ENCODE results near the gene ATF4. TPM values are rescaled to one million over a fixed set of nuclear protein-coding genes. Genes with fewer than 3 reads are reported as not detected.

Gene ATF4
- total RNA-seq, 2 experiments from 2014 or later = 720 to 732 TPM

DNA sequence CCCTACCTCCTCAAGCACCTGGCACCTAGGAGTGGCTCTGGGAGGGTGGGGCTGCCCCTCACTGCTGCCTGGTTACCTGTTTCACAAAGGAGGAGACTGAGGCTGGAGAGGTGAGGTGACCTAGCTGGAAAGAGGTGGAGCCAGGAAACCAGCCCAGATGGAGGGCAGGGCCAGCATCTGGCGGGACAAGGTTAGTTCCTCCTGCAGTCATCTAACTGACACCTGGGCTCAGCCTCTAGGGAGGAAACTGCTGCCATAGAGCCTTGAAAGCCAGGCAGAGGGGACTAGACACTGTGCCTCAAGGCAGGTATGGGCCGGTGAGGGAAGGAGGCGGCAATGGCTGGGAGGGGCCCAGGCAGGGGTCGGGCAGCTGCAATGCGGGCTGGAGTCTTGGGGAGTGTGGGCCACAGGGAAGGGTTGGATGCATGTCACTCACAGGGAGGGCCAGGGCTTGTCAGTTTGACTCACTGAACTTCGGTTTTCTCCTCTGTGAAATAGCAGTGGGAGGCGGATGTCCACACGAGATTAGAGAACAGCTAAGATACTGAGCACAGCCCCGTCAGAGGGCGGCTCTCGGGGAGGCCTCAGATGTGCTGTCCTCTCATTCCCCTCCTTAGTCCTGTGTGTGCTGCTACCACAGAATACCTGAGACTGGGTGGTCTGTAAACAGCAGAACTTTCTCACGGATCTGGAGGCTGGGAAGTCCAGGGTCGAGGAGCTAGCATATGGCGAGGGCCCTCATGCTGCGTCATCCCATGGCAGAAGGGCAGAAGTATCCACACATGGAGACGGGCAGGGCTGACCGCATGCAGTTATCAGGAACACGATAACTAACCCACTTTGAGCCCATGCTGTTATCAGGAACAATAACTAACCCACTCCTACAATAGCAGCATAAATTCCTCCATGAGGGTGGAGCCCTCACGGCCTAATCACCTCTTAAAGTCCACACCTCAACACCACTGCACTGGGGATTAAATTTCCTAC is 47.5 kb upstream of the ATF4 start:
- Histone ChIP-seq H3K4me3 (ENCODE audit: low read depth, low read length, poor library complexity, severe bottlenecking) (peak overlapping the region; percentile 25), H3K9me2 (ENCODE audit: insufficient read depth, low read length) (no peaks in the 10 kb centered on the region), H2AFZ (ENCODE audit: low read length) (no peak overlapping the region), H3K9me3 (ENCODE audit: low read length) (no peaks in the 10 kb centered on the region), H3K36me3 (ENCODE audit: insufficient read depth, low read length) (peaks cover 33% of the 10 kb centered on the region), H3K4me2 (ENCODE audit: low read length) (peak overlapping the region; percentile 76), H4K20me1 (ENCODE audit: insufficient read depth, low read length) (peaks cover 6% of the 10 kb centered on the region; the same call in 1 of the 2 replicates), H3K4me1 (ENCODE audit: insufficient read depth, low read length, poor library complexity, severe bottlenecking) (peaks cover 69% of the 10 kb centered on the region), H3K79me2 (ENCODE audit: insufficient read depth, low read depth, low read length) (peaks cover 23% of the 10 kb centered on the region; the same call in 1 of the 2 replicates), H3K27ac (ENCODE audit: low read depth, low read length, poor library complexity, severe bottlenecking) (peak overlapping the region; percentile 66)
- ChIA-PET POLR2A (interaction anchor here (0.5 to 1.0 kb wide), 2 partner anchors 25 to 152 kb away, joined by 3 to 4 read pairs; no protein-coding TSS in a partner anchor), CTCF (ENCODE audit: unreplicated experiment) (interaction anchor here (0.6 kb wide), 1 partner anchor 47 kb away, joined by 35 read pairs; no protein-coding TSS in a partner anchor)
- BruUV-seq (replicated peaks) = no TSS peak
- no peak for TF ChIP-seq EZH2phosphoT487 (IDR thresholded peaks at IDR 0.05; ENCODE audit: borderline replicate concordance, low read depth, low read length)
- TF ChIP-seq, protein P1, sequence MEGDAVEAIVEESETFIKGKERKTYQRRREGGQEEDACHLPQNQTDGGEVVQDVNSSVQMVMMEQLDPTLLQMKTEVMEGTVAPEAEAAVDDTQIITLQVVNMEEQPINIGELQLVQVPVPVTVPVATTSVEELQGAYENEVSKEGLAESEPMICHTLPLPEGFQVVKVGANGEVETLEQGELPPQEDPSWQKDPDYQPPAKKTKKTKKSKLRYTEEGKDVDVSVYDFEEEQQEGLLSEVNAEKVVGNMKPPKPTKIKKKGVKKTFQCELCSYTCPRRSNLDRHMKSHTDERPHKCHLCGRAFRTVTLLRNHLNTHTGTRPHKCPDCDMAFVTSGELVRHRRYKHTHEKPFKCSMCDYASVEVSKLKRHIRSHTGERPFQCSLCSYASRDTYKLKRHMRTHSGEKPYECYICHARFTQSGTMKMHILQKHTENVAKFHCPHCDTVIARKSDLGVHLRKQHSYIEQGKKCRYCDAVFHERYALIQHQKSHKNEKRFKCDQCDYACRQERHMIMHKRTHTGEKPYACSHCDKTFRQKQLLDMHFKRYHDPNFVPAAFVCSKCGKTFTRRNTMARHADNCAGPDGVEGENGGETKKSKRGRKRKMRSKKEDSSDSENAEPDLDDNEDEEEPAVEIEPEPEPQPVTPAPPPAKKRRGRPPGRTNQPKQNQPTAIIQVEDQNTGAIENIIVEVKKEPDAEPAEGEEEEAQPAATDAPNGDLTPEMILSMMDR (conservative IDR thresholded peaks at IDR 0.05; ENCODE audit: low read length) = no peak
- intact Hi-C loops (cut with micrococcal nuclease; ENCODE audit: unreplicated experiment) = loop anchor here (5.0 kb wide), 1 partner anchor 76 kb away; the partner anchor contains the start of gene TAB1
- DNase-seq (ENCODE audit: low spot score) = peak; percentile 84

DNA sequence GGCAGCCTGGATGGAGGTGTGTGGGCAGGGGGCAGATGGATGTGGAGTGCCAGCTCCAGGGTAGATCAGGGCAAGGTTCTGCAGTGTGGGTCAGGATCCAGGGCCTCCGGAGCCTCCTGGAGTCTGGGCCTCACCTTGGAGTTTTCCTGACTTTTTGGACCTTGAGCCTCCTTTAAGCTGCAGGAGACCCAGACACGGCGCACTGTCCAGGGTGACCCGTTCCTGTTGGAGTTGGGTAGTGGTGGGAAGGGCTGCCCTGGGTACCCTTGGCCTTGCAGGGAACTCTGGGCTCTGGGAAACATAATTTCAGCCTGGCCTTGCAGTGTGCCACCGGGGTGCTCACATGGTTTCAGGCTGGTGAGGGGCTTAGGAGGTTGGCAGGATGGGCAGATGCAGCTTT is 46.5 kb upstream of the ATF4 start:
- ChIA-PET CTCF (ENCODE audit: unreplicated experiment) (no interaction called here), POLR2A (interaction anchor here (0.6 kb wide), 1 partner anchor 127 kb away, joined by 5 read pairs; no protein-coding TSS in a partner anchor)
- Histone ChIP-seq H3K4me1 (ENCODE audit: insufficient read depth, low read length, poor library complexity, severe bottlenecking) (peaks cover 59% of the 10 kb centered on the region), H3K4me2 (ENCODE audit: low read length) (no peak overlapping the region), H2AFZ (ENCODE audit: low read length) (no peak overlapping the region), H3K9me3 (ENCODE audit: low read length) (no peaks in the 10 kb centered on the region), H3K27ac (ENCODE audit: low read depth, low read length, poor library complexity, severe bottlenecking) (no peak overlapping the region), H3K36me3 (ENCODE audit: insufficient read depth, low read length) (peaks cover 40% of the 10 kb centered on the region), H4K20me1 (ENCODE audit: insufficient read depth, low read length) (peaks cover 6% of the 10 kb centered on the region; the same call in 1 of the 2 replicates), H3K79me2 (ENCODE audit: insufficient read depth, low read depth, low read length) (peaks cover 15% of the 10 kb centered on the region; the same call in 1 of the 2 replicates), H3K4me3 (ENCODE audit: low read depth, low read length, poor library complexity, severe bottlenecking) (no peak overlapping the region), H3K9me2 (ENCODE audit: insufficient read depth, low read length) (no peaks in the 10 kb centered on the region)
- no TSS peak for BruUV-seq (replicated peaks)
- no peak for TF ChIP-seq EZH2phosphoT487 (IDR thresholded peaks at IDR 0.05; ENCODE audit: borderline replicate concordance, low read depth, low read length)
- TF ChIP-seq, protein P1 (conservative IDR thresholded peaks at IDR 0.05; ENCODE audit: low read length) = no peak
- DNase-seq (ENCODE audit: low spot score) = no peak
- intact Hi-C loops (cut with micrococcal nuclease; ENCODE audit: unreplicated experiment) = loop anchor here (5.0 kb wide), 1 partner anchor 77 kb away; the partner anchor contains the start of gene TAB1

Data from OCI-LY7 (cell line).